HepG2 (cell line): ENCODE data around the gene OR6S1. TPM values are rescaled to one million over a fixed set of nuclear protein-coding genes. Genes with fewer than 3 reads are reported as not detected.
A peak's percentile ranks its signal among the peaks of the same experiment; 100 is the strongest.

ENCODE experiments used
- CC2D1A ChIP-seq: sonication (generic); formaldehyde crosslinking; IDR thresholded peaks from 2 replicates; pipeline ENCODE4 v1.8.1; 2023; ENCODE audit warnings: mild to moderate bottlenecking, missing genetic modification reagents
- FOSL2 ChIP-seq: sonication (generic); formaldehyde crosslinking; IDR thresholded peaks from 2 replicates; pipeline ENCODE4 v1.4.0; 2020; ENCODE audit warnings: missing genetic modification reagents
- FOXA1 ChIP-seq, 2 experiments: fragments of 450-650 bp in 1 of 2; sonication (generic) in 1 of 2; formaldehyde crosslinking in 1 of 2; IDR thresholded peaks; 2 replicates each; pipeline versions ENCODE4 v1.4.0 to v1.6.1; 2016 to 2020; ENCODE audit warnings: missing genetic modification reagents in 1 of 2
- FOXC1 ChIP-seq: sonication (generic); formaldehyde crosslinking; IDR thresholded peaks from 2 replicates; pipeline ENCODE4 v1.8.0; 2022; ENCODE audit warnings: mild to moderate bottlenecking, missing genetic modification reagents, borderline replicate concordance
- HDAC1 ChIP-seq: sonication (generic); formaldehyde crosslinking; IDR thresholded peaks from 2 replicates; pipeline ENCODE4 v1.5.1; 2020; ENCODE audit warnings: mild to moderate bottlenecking, missing genetic modification reagents
- KDM2A ChIP-seq: sonication (generic); formaldehyde crosslinking; IDR thresholded peaks from 2 replicates; pipeline ENCODE4 v1.4.0; 2020; ENCODE audit warnings: low read depth, missing genetic modification reagents, borderline replicate concordance
- KLF16 ChIP-seq, 2 experiments: sonication (generic) in 1 of 2; formaldehyde crosslinking in 1 of 2; IDR thresholded peaks; 2 replicates each; pipeline versions ENCODE4 v1.6.1 to v1.8.0; 2016 to 2023; ENCODE audit warnings: missing genetic modification reagents in 2 of 2, missing compliant biosample characterization in 1 of 2
- NR2F1 ChIP-seq, 2 experiments: fragments of 450-650 bp in 1 of 2; formaldehyde crosslinking in 1 of 2; IDR thresholded peaks; 2 replicates each; pipeline versions ENCODE4 v1.5.0 to v1.6.1; 2016 to 2020; ENCODE audit warnings: mild to moderate bottlenecking in 1 of 2, missing compliant biosample characterization in 1 of 2, missing genetic modification reagents in 1 of 2, moderate library complexity in 1 of 2
- PTBP1 ChIP-seq: fragments of 200-400 bp; formaldehyde crosslinking; IDR thresholded peaks from 2 replicates; pipeline ENCODE4 v1.6.1; 2018; ENCODE audit warnings: low read length, low read depth; ENCODE audit not compliant: poor library complexity, severe bottlenecking
- RXRB ChIP-seq: IDR thresholded peaks from 2 replicates; pipeline ENCODE4 v1.6.1; 2016; ENCODE audit warnings: borderline replicate concordance, missing genetic modification reagents, missing compliant biosample characterization
- SALL1 ChIP-seq: sonication (generic); formaldehyde crosslinking; IDR thresholded peaks from 2 replicates; pipeline ENCODE4 v1.8.0; 2022; ENCODE audit warnings: mild to moderate bottlenecking, missing genetic modification reagents
- SCMH1 ChIP-seq: sonication (generic); formaldehyde crosslinking; IDR thresholded peaks from 2 replicates; pipeline ENCODE4 v1.9.0; 2021; ENCODE audit warnings: missing genetic modification reagents, mild to moderate bottlenecking, borderline replicate concordance
- SMAD1 ChIP-seq: sonication (generic); formaldehyde crosslinking; IDR thresholded peaks from 2 replicates; pipeline ENCODE4 v1.4.0; 2020; ENCODE audit warnings: missing genetic modification reagents, low read depth, mild to moderate bottlenecking, borderline replicate concordance
- SMYD3 ChIP-seq: sonication (generic); formaldehyde crosslinking; IDR thresholded peaks from 2 replicates; pipeline ENCODE4 v1.8.1; 2023; ENCODE audit warnings: mild to moderate bottlenecking, missing genetic modification reagents
- SNAI1 ChIP-seq: sonication (generic); formaldehyde crosslinking; IDR thresholded peaks from 2 replicates; pipeline ENCODE4 v1.5.0; 2020; ENCODE audit warnings: mild to moderate bottlenecking, missing genetic modification reagents, borderline replicate concordance
- SOX6 ChIP-seq, 2 experiments: fragments of 450-650 bp in 1 of 2; sonication (generic) in 1 of 2; formaldehyde crosslinking in 1 of 2; IDR thresholded peaks; 2 replicates each; pipeline versions ENCODE4 v1.4.0 to v1.6.1; 2017 to 2020; ENCODE audit warnings: antibody characterized with exemption in 1 of 2, mild to moderate bottlenecking in 1 of 2, missing genetic modification reagents in 1 of 2
- ZNF292 ChIP-seq: sonication (generic); formaldehyde crosslinking; IDR thresholded peaks from 2 replicates; pipeline ENCODE4 v1.8.1; 2022; ENCODE audit warnings: mild to moderate bottlenecking, low read depth, missing genetic modification reagents, borderline replicate concordance
- ZNF383 ChIP-seq: sonication (generic); formaldehyde crosslinking; IDR thresholded peaks from 2 replicates; pipeline ENCODE4 v1.4.0; 2020; ENCODE audit warnings: missing genetic modification reagents, mild to moderate bottlenecking, borderline replicate concordance
- ZNF496 ChIP-seq: sonication (generic); formaldehyde crosslinking; IDR thresholded peaks from 2 replicates; pipeline ENCODE4 v1.8.1; 2023; ENCODE audit warnings: mild to moderate bottlenecking, moderate library complexity, missing genetic modification reagents; ENCODE audit not compliant: insufficient replicate concordance
- ZNF501 ChIP-seq: sonication (generic); formaldehyde crosslinking; IDR thresholded peaks from 2 replicates; pipeline ENCODE4 v1.5.1; 2020; ENCODE audit warnings: mild to moderate bottlenecking, moderate library complexity, missing genetic modification reagents
- ZNF678 ChIP-seq: sonication (generic); formaldehyde crosslinking; IDR thresholded peaks from 2 replicates; pipeline ENCODE4 v1.4.0; 2020; ENCODE audit warnings: mild to moderate bottlenecking, missing genetic modification reagents
- ZNF777 ChIP-seq: sonication (generic); formaldehyde crosslinking; IDR thresholded peaks from 2 replicates; pipeline ENCODE4 v1.4.0; 2020; ENCODE audit warnings: missing genetic modification reagents
- polyA plus RNA-seq, 8 experiments: library from polyadenylated mRNA; depleted of rRNA in 3 of 8; stranded (reverse) in 7 of 8; unstranded in 1 of 8; fragments of >200 nt; fragmentation: Illumina TruSeq in 4 of 8; extraction: Trizol in 4 of 8; gene quantifications; 2 replicates each; pipeline versions ENCODE4 v1.2.1 to v1.2.3, GENCODE V29; 2011 to 2016; ENCODE audit warnings: low read depth in 4 of 8, missing spikeins in 1 of 8, mixed read lengths in 1 of 8; ENCODE audit not compliant: insufficient read depth in 1 of 8
- total RNA-seq, 5 experiments: library from RNA; depleted of rRNA; stranded (reverse); fragments of >200 nt; fragmentation: Illumina TruSeq; extraction: Trizol; gene quantifications; 2 replicates each; pipeline ENCODE4 v1.2.3, GENCODE V29; 2016; ENCODE audit warnings: low read depth in 1 of 5
- TF ChIP-seq, protein P1 (sequence below): sonication (generic); formaldehyde crosslinking; IDR thresholded peaks from 2 replicates; pipeline ENCODE4 v1.4.0; 2020; ENCODE audit warnings: missing genetic modification reagents

Gene OR6S1
- total and polyA plus RNA-seq, 2 of the 13 experiments (the other 11 are each of a cell fraction or from before 2014, with no cell fraction given), result 0.09 TPM; not detected in 1

- peak; percentile 23; the same call in 1 of the 2 replicates for TF ChIP-seq ZNF777 (CRISPR knock-in tag)
- TF ChIP-seq PTBP1, result no peak
- 0 out of 2 replicates have a peak, but pooled peaks have one; percentile 29 for TF ChIP-seq FOXA1 (IDR thresholded peaks at IDR 0.05)
- peak; percentile 97 for TF ChIP-seq FOXA1 (CRISPR knock-in tag; IDR thresholded peaks at IDR 0.05)
- peak; percentile 34; the same call in 1 of the 2 replicates for TF ChIP-seq HDAC1
- no peak for TF ChIP-seq CC2D1A (CRISPR knock-in tag)
- TF ChIP-seq ZNF383 (CRISPR knock-in tag), result no peak
- 0 out of 2 replicates have a peak, but pooled peaks have one; percentile 22 for TF ChIP-seq KDM2A
- peak; percentile 58; the same call in 1 of the 2 replicates for TF ChIP-seq SMYD3 (CRISPR knock-in tag)
- TF ChIP-seq FOSL2 (CRISPR knock-in tag), result peak; percentile 61
- peak in 1 of 2 experiments; percentile 71; a peak in 2 of 4 replicates for TF ChIP-seq KLF16 (CRISPR knock-in tag; IDR thresholded peaks at IDR 0.05)
- TF ChIP-seq ZNF292 (CRISPR knock-in tag), result no peak
- TF ChIP-seq NR2F1 (CRISPR knock-in tag; IDR thresholded peaks at IDR 0.05), result peak in 1 of 2 experiments; percentile 79; a peak in 3 of 4 replicates
- no peak for TF ChIP-seq FOXC1 (CRISPR knock-in tag)
- TF ChIP-seq ZNF501 (CRISPR knock-in tag), result peak; percentile 74
- peak; percentile 90 for TF ChIP-seq RXRB
- TF ChIP-seq, protein P1, sequence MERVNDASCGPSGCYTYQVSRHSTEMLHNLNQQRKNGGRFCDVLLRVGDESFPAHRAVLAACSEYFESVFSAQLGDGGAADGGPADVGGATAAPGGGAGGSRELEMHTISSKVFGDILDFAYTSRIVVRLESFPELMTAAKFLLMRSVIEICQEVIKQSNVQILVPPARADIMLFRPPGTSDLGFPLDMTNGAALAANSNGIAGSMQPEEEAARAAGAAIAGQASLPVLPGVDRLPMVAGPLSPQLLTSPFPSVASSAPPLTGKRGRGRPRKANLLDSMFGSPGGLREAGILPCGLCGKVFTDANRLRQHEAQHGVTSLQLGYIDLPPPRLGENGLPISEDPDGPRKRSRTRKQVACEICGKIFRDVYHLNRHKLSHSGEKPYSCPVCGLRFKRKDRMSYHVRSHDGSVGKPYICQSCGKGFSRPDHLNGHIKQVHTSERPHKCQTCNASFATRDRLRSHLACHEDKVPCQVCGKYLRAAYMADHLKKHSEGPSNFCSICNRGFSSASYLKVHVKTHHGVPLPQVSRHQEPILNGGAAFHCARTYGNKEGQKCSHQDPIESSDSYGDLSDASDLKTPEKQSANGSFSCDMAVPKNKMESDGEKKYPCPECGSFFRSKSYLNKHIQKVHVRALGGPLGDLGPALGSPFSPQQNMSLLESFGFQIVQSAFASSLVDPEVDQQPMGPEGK (CRISPR knock-in tag), result 0 out of 2 replicates have a peak, but pooled peaks have one; percentile 11
- no peak for TF ChIP-seq SMAD1 (CRISPR knock-in tag)
- TF ChIP-seq SALL1, result peak; percentile 74
- TF ChIP-seq SOX6 (IDR thresholded peaks at IDR 0.05), result no peak
- TF ChIP-seq SOX6 (CRISPR knock-in tag; IDR thresholded peaks at IDR 0.05), result peak; percentile 25
- TF ChIP-seq ZNF496, result no peak
- no peak for TF ChIP-seq SNAI1 (CRISPR knock-in tag)
- no peak for TF ChIP-seq SCMH1 (CRISPR knock-in tag)
- no peak for TF ChIP-seq ZNF678
These were observed 46.1 kb upstream of the OR6S1 start (continued) for GRCh38 chr14:20687362-20688166.
